Memory B cell (primary cell): Measurements from ENCODE around the gene IRX1.

Experiments
- ATAC-seq: fragments of 150-1000 bp; cut with Tn5 transposase; 2 replicates; pipeline ENCODE4 v1.10.0; 2021; ENCODE audit warnings: low read depth, mild to moderate bottlenecking, moderate library complexity
- DNase-seq, 2 donors: peaks; one replicate each; pipeline ENCODE4 v3.0.0; 2022; ENCODE audit warnings: low spot score in 2 of 2
- H3K27ac Mint-ChIP-seq: one replicate; pipeline ENCODE4 v1.8.0; 2022; ENCODE audit warnings: mild to moderate bottlenecking, moderate library complexity, mixed read lengths
- H3K27me3 Mint-ChIP-seq: one replicate; pipeline ENCODE4 v1.8.0; 2022; ENCODE audit warnings: mixed read lengths
- H3K36me3 Mint-ChIP-seq: one replicate; pipeline ENCODE4 v1.8.0; 2022; ENCODE audit warnings: mild to moderate bottlenecking, mixed read lengths
- H3K4me1 Mint-ChIP-seq: one replicate; pipeline ENCODE4 v1.8.0; 2022; ENCODE audit warnings: mixed read lengths
- H3K4me3 Mint-ChIP-seq: one replicate; pipeline ENCODE4 v1.8.0; 2022; ENCODE audit warnings: mild to moderate bottlenecking, moderate library complexity, mixed read lengths
- H3K9me3 Mint-ChIP-seq: one replicate; pipeline ENCODE4 v1.8.0; 2022; ENCODE audit warnings: mixed read lengths

The IRX1 gene

DNA sequence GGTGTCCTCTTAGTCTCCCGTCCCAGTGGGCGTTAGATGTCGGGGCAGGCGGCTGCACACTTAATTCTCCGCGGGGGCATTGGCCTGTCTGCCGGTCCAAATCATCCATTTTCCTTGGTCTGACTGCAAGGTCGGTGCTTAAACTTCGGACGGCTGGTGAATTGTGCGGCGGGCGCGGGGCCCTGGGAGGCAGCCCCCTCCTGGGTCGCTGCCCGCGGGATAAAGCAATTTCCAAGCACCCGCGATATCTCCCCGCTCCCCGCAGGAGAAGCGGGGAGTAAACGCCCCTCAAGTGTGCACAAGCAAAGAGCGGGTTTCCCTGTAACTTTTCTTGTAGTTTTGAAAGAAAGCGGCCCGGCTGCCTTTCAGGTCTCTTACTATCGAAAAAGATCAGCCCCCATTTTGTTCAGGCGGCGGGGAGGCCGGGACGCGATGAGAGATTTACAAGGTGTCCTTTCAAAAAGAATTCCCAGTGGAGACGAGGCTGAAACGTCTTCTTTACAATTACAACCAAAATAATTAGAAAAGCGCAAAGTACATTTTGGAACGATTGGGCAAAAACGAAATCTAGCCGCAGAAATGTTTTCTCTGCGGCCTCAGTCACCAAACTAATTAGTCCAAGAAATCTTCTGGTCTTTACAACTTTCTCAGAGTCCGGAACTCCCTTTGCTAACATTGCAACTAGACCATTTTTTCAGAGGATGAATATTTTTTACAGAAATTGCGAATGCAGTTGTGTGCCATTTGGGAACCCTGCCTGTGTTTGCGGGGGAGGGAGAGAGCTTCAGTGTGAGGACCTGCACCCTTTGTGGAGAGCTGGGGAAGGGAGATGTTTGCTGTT, 1.8 kb downstream of the IRX1 start:
- H3K36me3 Mint-ChIP-seq, result peaks cover 3% of the 10 kb centered on the region
- peaks cover 5% of the 10 kb centered on the region for H3K9me3 Mint-ChIP-seq
- H3K4me1 Mint-ChIP-seq, result peaks cover 2% of the 10 kb centered on the region
- H3K4me3 Mint-ChIP-seq, result no peak overlapping the region
- no peak for DNase-seq
- ATAC-seq, result no peak
- peaks cover 15% of the 10 kb centered on the region for H3K27me3 Mint-ChIP-seq
- no peak overlapping the region for H3K27ac Mint-ChIP-seq

DNA sequence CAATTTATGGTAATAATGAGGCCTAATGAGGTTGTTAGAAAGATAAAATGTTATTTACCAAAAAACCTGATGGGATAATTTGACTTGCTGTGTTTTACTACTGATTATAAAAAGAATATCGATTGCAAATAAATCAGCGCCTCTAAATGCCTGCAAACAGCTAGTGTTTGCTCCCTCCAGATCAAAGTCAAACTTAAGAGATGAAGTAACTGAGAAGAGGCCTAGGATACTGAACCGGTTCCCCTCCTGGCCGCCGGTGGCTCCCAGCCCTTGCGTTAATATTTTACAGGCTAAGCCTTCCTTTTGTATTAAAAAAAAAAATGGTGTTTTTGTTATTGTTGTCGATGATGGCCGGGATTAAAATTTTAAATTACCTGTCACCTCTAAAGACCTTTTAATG, 2.6 kb downstream of the IRX1 start:
- Mint-ChIP-seq H3K9me3 (peaks cover 5% of the 10 kb centered on the region), H3K4me3 (no peak overlapping the region), H3K4me1 (peaks cover 2% of the 10 kb centered on the region), H3K27me3 (peaks cover 16% of the 10 kb centered on the region), H3K27ac (no peak overlapping the region), H3K36me3 (peaks cover 3% of the 10 kb centered on the region)
- no peak for ATAC-seq
- DNase-seq, result no peak

DNA sequence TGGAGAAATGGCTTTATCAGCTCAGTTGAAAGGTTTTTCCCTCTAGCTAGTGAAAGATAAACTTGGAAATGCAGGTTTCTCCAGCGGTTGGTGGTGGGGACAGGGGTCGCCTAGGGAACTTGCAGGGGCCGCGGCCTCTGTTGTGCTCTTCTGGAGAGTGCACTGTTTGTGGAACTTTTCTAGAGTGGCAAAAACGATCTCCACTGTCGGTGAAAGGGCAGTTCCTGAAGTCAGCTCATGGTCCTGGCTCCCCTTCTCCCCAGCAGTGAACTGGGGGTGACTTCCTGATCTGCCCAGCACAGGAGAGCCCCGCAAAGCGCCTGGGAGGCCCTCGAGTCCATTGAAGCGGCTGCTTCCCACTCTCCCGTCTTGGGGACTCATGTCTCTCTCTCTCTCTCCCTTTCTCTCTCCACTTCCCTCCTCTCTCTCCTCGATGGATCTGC, 3.2 kb downstream of the IRX1 start:
- no peaks in the 10 kb centered on the region for H3K4me1 Mint-ChIP-seq
- ATAC-seq (no peak), DNase-seq (no peak)
- H3K27ac Mint-ChIP-seq, result no peak overlapping the region
- H3K27me3 Mint-ChIP-seq, result peaks cover 15% of the 10 kb centered on the region
- peaks cover 3% of the 10 kb centered on the region for H3K36me3 Mint-ChIP-seq
- H3K9me3 Mint-ChIP-seq, result peaks cover 5% of the 10 kb centered on the region
- no peak overlapping the region for H3K4me3 Mint-ChIP-seq

DNA sequence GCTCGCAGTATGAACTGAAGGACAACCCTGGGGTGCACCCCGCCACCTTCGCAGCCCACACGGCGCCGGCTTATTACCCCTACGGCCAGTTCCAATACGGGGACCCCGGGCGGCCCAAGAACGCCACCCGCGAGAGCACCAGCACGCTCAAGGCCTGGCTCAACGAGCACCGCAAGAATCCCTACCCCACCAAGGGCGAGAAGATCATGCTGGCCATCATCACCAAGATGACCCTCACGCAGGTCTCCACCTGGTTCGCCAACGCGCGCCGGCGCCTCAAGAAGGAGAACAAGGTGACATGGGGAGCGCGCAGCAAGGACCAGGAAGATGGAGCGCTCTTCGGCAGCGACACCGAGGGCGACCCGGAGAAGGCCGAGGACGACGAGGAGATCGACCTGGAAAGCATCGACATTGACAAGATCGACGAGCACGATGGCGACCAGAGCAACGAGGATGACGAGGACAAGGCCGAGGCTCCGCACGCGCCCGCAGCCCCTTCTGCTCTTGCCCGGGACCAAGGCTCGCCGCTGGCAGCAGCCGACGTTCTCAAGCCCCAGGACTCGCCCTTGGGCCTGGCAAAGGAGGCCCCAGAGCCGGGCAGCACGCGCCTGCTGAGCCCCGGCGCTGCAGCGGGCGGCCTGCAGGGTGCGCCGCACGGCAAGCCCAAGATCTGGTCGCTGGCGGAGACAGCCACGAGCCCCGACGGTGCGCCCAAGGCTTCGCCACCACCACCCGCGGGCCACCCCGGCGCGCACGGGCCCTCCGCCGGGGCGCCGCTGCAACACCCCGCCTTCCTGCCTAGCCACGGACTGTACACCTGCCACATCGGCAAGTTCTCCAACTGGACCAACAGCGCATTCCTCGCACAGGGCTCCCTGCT, 3.8 kb downstream of the IRX1 start:
- H3K27me3 Mint-ChIP-seq, result peaks cover 14% of the 10 kb centered on the region
- no peaks in the 10 kb centered on the region for H3K4me1 Mint-ChIP-seq
- peaks cover 3% of the 10 kb centered on the region for H3K36me3 Mint-ChIP-seq
- ATAC-seq (no peak), DNase-seq (no peak)
- no peak overlapping the region for H3K27ac Mint-ChIP-seq
- H3K9me3 Mint-ChIP-seq, result peaks cover 5% of the 10 kb centered on the region
- H3K4me3 Mint-ChIP-seq, result no peak overlapping the region

DNA sequence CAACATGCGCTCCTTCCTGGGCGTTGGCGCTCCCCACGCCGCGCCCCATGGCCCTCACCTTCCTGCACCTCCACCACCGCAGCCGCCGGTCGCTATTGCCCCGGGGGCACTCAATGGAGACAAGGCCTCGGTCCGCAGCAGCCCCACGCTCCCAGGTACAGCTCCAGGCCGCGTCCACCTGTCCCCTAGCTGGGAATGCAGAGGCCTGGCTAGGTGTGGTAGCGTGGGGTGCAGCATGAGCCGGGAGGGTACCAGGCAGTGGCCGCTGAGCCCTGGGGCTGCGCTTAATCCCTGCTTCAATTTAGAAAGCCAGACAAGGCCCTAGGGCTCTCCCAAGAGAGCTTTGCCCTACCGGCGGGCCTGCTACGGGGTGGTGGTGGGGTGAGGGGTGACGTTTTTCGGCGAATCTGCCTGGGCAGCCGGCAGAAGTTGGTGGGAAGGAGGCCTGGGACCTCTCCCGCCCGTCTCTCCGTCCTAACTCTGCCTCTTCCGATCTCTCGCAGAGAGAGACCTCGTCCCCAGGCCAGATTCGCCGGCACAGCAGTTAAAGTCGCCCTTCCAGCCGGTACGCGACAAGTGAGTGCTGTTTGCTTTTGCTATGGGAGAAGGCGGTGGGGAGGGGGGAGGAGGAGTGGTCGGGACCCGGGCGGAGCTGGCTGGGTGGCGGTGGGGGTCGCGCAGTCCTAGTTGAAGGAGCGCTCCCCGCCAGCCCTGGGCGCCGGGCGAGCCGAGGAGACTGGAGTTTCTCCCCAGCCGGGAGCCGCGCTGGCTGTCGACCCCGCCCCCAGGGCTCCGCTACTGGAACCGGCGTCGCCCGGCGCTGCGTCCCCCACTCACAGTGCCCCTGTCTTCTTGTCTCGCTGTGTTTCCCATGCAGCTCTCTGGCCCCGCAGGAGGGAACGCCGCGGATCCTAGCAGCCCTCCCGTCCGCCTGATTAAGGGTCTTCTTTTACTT, 4.8 kb downstream of the IRX1 start:
- Mint-ChIP-seq H3K4me1 (no peaks in the 10 kb centered on the region), H3K36me3 (peaks cover 3% of the 10 kb centered on the region), H3K4me3 (no peak overlapping the region), H3K9me3 (peaks cover 5% of the 10 kb centered on the region), H3K27ac (no peak overlapping the region), H3K27me3 (peaks cover 16% of the 10 kb centered on the region)
- DNase-seq (no peak), ATAC-seq (no peak)

DNA sequence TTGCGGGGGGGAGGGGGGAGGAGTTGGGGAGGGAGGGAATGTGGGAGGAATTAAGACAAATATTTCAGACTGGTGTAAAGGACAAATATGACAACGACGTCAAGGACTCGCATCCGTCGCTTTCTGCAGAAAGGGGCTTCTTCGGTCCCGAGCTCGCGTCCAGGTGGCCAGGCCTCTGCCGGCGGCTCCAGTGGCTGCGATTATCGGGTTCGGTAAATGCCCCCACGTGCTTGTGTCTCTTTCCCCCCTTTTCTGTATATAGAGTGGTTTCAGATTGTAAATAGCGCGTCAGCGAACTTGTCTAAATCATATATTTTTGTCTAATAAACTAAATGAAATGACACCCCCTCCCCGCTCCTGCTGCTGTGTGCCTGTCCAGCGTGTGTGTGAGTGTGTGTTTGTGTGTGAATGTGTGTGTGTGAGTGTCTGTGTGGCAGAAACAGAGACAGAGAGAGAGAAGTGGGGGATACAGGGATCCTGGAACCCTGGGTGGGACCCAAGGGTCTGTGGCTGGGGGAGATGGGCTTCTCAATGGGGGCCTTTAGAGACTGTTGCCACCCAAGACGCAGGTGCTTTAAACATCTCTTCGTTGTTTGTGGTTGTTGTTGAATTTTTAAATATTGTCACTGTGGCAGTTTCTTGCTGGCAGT, 5.6 kb downstream of the IRX1 start:
- Mint-ChIP-seq H3K27ac (no peak overlapping the region), H3K9me3 (peaks cover 5% of the 10 kb centered on the region), H3K36me3 (peaks cover 3% of the 10 kb centered on the region), H3K4me1 (no peaks in the 10 kb centered on the region), H3K27me3 (peaks cover 16% of the 10 kb centered on the region), H3K4me3 (no peak overlapping the region)
- DNase-seq (no peak), ATAC-seq (no peak)

DNA sequence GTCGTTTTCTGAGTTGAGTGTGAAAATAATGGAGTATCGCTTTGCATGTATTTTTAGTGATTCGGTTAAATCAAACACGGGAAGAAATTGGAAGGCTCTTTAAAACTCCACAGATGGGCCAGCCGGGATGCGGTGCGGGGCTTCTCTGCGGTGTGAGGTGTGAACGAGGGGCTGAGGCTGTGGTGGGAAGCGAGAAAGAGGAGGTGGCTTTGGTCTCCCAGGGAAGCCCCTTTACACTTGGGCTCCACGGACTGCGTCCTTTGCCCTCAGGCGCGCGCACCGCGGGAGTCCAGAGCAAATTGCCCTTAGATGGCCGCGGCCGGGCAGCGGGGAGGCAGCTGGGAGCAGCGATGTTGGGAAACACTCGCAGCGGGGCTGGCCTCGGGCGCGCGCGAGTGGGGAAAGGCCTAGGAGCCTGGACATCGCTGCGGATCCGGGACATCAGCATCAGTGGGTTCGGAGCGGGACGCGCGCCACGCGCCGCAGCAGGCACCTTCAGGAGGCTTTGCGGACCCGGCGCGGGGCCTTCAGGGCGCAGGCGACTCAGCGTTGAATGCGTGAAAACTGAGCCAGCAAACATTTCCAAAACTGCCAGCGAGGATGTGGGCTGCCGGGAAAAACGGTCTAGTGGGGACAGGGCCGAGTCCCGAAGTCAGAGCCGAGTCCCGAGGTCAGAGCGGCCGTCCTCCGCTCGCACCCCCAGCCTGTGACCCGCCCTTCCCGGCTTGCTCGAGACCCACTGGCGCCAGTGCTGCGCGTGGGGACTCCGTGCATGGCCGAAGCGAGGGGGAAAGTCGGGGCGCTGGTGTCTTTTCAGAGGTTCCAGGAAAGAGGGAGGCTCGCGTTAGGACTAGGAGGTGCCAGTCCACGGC, 6.5 kb downstream of the IRX1 start:
- H3K27ac Mint-ChIP-seq, result no peak overlapping the region
- H3K4me1 Mint-ChIP-seq, result no peaks in the 10 kb centered on the region
- no peak overlapping the region for H3K4me3 Mint-ChIP-seq
- no peak for DNase-seq
- peaks cover 19% of the 10 kb centered on the region for H3K27me3 Mint-ChIP-seq
- ATAC-seq, result no peak
- peaks cover 5% of the 10 kb centered on the region for H3K9me3 Mint-ChIP-seq
- H3K36me3 Mint-ChIP-seq, result peaks cover 3% of the 10 kb centered on the region

DNA sequence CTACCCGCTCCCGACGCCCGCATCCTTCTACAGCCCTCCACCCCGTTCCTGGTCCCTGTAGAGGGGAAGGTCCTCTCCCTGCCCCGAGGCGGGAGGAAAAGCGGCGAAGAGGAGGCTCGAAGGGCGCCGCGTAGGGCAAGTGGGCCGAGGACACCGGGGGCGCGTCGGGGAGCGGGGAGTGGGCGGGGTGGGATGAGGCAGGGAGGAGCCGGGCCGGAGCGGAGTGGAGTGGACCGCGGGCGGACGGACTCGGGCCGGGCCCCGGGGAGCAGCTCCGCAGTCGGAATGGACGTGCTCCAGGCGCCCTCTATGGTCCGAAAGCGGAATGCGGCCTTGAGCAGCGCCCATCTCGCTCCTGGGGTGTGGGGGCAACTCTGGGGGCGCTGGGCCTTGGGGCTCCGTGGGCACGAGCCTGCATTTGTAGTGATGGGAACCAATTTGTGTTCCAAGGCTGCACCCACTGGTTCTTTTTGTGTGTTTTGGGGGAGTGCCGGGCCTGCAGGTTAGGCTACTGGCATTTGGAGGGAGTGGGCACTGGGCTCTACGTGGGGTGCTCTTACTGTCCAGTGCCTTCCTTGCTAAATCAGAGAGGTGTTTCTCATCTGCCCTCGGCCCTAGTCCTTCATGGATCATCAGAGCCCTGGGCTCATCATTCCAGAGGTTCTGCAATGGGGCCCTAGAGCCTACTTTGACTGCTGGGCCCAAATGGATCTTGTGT, 7.3 kb downstream of the IRX1 start:
- Mint-ChIP-seq H3K9me3 (peaks cover 5% of the 10 kb centered on the region), H3K27me3 (peaks cover 19% of the 10 kb centered on the region), H3K27ac (no peak overlapping the region), H3K36me3 (peaks cover 3% of the 10 kb centered on the region), H3K4me1 (no peaks in the 10 kb centered on the region), H3K4me3 (no peak overlapping the region)
- no peak for ATAC-seq
- DNase-seq, result no peak

DNA sequence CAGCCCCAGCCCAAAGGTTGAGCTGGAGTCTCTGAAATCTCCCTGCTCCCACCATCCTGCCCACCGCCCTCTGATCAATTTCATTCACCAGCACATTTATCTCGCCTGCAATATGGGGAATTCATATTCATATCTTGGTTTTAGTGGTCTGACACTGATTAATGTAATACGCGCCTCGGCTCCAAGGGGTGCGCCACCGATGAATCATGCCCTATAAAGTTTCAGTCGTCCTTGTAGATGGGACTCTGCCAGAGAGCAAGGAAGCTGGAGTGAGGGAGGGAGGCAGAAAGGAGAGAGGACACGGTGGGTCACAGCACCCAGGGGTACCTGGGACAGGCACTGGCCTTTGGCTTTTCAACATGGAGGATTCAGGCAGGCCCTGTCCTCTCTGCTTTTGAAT, 8.9 kb downstream of the IRX1 start:
- peaks cover 3% of the 10 kb centered on the region for H3K36me3 Mint-ChIP-seq
- no peak overlapping the region for H3K27ac Mint-ChIP-seq
- peaks cover 16% of the 10 kb centered on the region for H3K27me3 Mint-ChIP-seq
- no peaks in the 10 kb centered on the region for H3K4me1 Mint-ChIP-seq
- ATAC-seq (no peak), DNase-seq (no peak)
- H3K9me3 Mint-ChIP-seq, result peaks cover 6% of the 10 kb centered on the region
- H3K4me3 Mint-ChIP-seq, result no peak overlapping the region

DNA sequence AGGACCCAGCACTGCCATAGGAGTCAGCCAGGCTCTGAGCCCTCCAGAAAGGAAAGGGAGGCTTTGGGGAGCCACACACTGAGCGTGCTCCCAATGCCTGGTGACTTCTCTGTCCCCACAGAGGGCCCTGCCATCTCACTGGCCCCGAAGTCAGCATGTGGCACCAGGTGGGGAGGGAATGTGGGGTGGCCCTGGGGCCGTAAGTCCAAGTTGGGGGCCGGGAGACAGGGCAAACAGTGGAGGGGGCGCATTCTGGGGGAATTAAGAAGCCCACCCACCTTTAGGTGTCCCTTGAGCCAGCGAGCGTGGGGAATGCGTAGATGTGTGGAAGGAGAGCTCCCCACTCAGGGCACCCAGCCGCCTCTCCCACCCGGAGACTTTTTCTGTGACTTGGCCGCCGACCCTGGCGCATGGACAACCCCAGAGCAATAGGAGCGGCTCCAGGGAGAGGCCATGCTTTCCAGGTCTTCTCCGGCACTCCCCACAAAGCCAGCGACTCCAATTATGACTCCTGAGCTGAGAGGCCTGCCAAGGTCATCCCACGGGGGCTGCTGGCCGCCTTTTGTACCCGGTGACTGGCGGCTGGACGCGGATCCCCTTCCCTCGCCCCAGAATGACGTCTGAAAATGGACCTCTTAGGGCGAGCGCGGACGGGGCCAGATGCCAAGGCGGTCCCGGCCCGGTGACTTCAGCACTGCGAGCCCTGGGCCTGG, 9.8 kb downstream of the IRX1 start:
- no peaks in the 10 kb centered on the region for H3K4me1 Mint-ChIP-seq
- H3K36me3 Mint-ChIP-seq, result peaks cover 3% of the 10 kb centered on the region
- ATAC-seq, result no peak

DNA sequence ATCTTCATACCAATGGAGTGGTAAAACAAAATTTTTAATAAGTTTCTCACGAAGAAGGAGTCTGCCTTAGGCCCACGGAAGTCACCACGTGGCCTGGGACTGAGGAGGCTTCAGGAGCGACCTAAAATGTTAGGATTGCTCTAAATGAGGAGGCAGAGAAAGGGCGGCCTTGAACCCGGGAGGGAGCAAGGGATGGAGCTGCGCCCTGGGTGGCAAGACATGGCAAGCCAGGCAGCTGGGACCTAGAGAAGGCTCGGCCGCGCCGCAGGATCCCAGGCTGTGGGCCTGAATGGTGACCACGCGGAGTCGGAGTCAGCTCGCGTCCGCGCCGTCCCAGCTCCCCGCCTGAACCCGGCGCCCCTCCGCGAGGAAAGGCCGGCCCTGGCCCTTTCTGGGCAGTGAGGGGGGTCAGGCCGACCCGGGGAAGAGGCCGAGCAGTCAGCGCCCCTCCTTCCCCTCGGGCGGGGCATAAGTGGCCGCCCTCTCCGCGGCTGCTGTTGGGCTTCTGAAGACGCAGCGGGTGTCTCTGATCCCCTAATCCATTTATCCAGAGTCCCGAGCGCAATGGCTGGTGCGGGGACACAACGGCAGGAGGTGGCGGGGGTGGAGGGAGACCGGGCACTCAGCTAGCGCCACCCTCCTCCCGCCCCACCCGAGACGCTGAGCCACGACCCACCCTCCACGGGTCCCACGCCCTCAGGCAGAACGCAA, 10.6 kb downstream of the IRX1 start:
- Mint-ChIP-seq H3K27ac (no peak overlapping the region), H3K36me3 (peaks cover 3% of the 10 kb centered on the region), H3K4me1 (no peaks in the 10 kb centered on the region), H3K27me3 (peaks cover 14% of the 10 kb centered on the region), H3K9me3 (peaks cover 7% of the 10 kb centered on the region), H3K4me3 (no peak overlapping the region)
- DNase-seq (no peak), ATAC-seq (no peak)

More for the DNA sequence above, 9.8 kb downstream of the IRX1 start:
- H3K9me3 Mint-ChIP-seq, result peaks cover 8% of the 10 kb centered on the region
- no peak for DNase-seq
- H3K27ac Mint-ChIP-seq, result no peak overlapping the region
- H3K27me3 Mint-ChIP-seq, result peaks cover 16% of the 10 kb centered on the region
- H3K4me3 Mint-ChIP-seq, result no peak overlapping the region
